Keratinocyte (primary cell): ENCODE measurements around the gene AASDHPPT.

Experiments
- EZH2 ChIP-seq: IDR thresholded peaks from one replicate; pipeline ENCODE4 v1.6.1; 2012; ENCODE audit warnings: inconsistent platforms, mild to moderate bottlenecking, low read length, moderate library complexity
- TF ChIP-seq, protein P1 (sequence below), 3 experiments: IDR thresholded peaks in 1 of 3; conservative IDR thresholded peaks in 1 of 3; optimal IDR thresholded peaks in 1 of 3; 2 replicates in 2 of 3; 3 replicates in 1 of 3; pipeline versions ENCODE3 to v1.5.1; 2011; ENCODE audit warnings: low read length in 3 of 3, mild to moderate bottlenecking in 3 of 3, moderate library complexity in 2 of 3, control low read depth in 1 of 3, inconsistent platforms in 1 of 3; ENCODE audit not compliant: insufficient read depth in 2 of 3; ENCODE audit errors: extremely low read depth in 1 of 3

DNA sequence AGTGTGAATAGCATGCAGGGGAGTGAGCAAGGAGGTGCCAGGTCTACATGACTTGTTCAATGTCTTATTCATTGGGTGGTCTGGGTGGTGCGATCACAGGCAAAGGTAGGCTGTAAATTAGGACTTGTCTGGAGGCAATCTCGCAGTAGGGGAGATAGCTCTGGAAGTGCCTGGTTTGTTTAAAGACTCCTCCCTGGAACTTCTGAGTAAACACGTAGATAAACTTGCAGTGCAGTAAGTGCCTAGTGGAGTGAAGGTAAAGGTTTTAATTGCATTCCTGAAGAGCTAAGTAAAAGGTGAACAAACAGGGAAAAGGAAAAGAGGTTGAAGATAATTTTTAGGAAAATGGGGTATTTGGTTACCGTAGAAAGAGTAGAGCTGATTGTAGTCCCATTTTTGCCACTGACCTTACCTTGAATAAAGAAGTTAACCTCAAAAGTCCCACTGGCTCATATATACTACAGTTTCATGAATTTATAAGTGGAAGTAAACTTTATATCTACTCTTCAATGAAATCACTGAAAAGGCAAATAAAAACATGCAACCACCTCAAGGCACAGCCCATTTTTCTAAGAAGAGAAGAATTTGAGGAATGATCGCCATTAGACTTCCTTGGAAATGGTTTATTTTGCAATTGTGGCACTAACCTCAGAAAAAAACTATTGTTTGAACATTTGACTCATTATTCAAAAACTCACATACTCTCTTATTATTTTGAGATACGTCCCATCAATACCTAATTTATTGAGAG lies 44.3 kb downstream of the AASDHPPT start:
- TF ChIP-seq, protein P1, sequence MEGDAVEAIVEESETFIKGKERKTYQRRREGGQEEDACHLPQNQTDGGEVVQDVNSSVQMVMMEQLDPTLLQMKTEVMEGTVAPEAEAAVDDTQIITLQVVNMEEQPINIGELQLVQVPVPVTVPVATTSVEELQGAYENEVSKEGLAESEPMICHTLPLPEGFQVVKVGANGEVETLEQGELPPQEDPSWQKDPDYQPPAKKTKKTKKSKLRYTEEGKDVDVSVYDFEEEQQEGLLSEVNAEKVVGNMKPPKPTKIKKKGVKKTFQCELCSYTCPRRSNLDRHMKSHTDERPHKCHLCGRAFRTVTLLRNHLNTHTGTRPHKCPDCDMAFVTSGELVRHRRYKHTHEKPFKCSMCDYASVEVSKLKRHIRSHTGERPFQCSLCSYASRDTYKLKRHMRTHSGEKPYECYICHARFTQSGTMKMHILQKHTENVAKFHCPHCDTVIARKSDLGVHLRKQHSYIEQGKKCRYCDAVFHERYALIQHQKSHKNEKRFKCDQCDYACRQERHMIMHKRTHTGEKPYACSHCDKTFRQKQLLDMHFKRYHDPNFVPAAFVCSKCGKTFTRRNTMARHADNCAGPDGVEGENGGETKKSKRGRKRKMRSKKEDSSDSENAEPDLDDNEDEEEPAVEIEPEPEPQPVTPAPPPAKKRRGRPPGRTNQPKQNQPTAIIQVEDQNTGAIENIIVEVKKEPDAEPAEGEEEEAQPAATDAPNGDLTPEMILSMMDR (optimal IDR thresholded peaks at IDR 0.05 in 1 of 3, IDR thresholded peaks at IDR 0.05 in 1 of 3, conservative IDR thresholded peaks at IDR 0.05 in 1 of 3; ENCODE audit: extremely low read depth in 1 of 3, insufficient read depth in 2 of 3, low read length in 3 of 3) = no peak
- TF ChIP-seq EZH2 = no peak
